OCI-LY7 (cell line): Measurements from ENCODE around the gene EFHD1. TPM values are rescaled to one million over a fixed set of nuclear protein-coding genes. Genes with fewer than 3 reads are reported as not detected.
"Not testable (repeated sequence)": the region's sequence is repeated elsewhere in the genome, so short reads cannot be mapped to it uniquely, and the experiment has no call there.

Experiments used
- BruUV-seq: library from RNA; stranded (reverse); fragments of 400-500 nt; replicated peaks from 2 replicates; lab custom pipeline; 2021; lab: Mats Ljungman, UMichigan
- CTCF ChIA-PET: fragments of 300-600 bp; sonication (Branson Sonifier 250); formaldehyde crosslinking; loops from one replicate; lab custom pipeline; 2022; ENCODE audit warnings: antibody characterized with exemption; ENCODE audit not compliant: unreplicated experiment; lab: Charles Lee
- POLR2A ChIA-PET: fragments of 300-600 bp; sonication (Branson Sonifier 250); formaldehyde crosslinking; loops from one replicate; lab custom pipeline; 2022; ENCODE audit warnings: antibody characterized with exemption; lab: Charles Lee
- DNase-seq: peaks from one replicate; pipeline ENCODE4 v3.0.0-alpha.2; 2015; ENCODE audit warnings: low spot score
- H2AFZ ChIP-seq: fragments of 200-600 bp; sonication (generic), shearing (Covaris generic); 2 replicates; pipeline ENCODE4 v1.6.1; 2014; ENCODE audit warnings: mild to moderate bottlenecking, antibody characterized with exemption, low read length, moderate library complexity
- H3K27ac ChIP-seq: fragments of 200-600 bp; sonication (generic); 2 replicates; pipeline ENCODE4 v1.5.1; 2014; ENCODE audit warnings: mixed run types, low read depth, mild to moderate bottlenecking, moderate library complexity, low read length, inconsistent platforms; ENCODE audit not compliant: poor library complexity, severe bottlenecking
- H3K36me3 ChIP-seq: fragments of 200-600 bp; sonication (generic); 2 replicates; pipeline ENCODE4 v1.6.1; 2014; ENCODE audit warnings: mild to moderate bottlenecking, antibody characterized with exemption, low read length, moderate library complexity, mixed read lengths; ENCODE audit not compliant: insufficient read depth
- H3K4me1 ChIP-seq: fragments of 200-600 bp; sonication (generic); 2 replicates; pipeline ENCODE4 v1.5.1; 2014; ENCODE audit warnings: mild to moderate bottlenecking, low read length; ENCODE audit not compliant: insufficient read depth, poor library complexity, severe bottlenecking
- H3K4me2 ChIP-seq: fragments of 200-600 bp; sonication (generic); 2 replicates; pipeline ENCODE4 v1.6.1; 2014; ENCODE audit warnings: mild to moderate bottlenecking, low read length
- H3K4me3 ChIP-seq: fragments of 200-600 bp; sonication (generic); 2 replicates; pipeline ENCODE4 v1.5.1; 2014; ENCODE audit warnings: mild to moderate bottlenecking, low read depth, low read length; ENCODE audit not compliant: poor library complexity, severe bottlenecking
- H3K79me2 ChIP-seq: fragments of 200-600 bp; sonication (generic); 2 replicates; pipeline ENCODE4 v1.6.1; 2016; ENCODE audit warnings: low read depth, mild to moderate bottlenecking, low read length, moderate library complexity, mixed read lengths; ENCODE audit not compliant: insufficient read depth
- H3K9me2 ChIP-seq: fragments of 200-600 bp; sonication (generic); 2 replicates; pipeline ENCODE4 v1.6.1; 2016; ENCODE audit warnings: mild to moderate bottlenecking, low read length, mixed read lengths; ENCODE audit not compliant: insufficient read depth
- H3K9me3 ChIP-seq: fragments of 200-600 bp; sonication (generic); 2 replicates; pipeline ENCODE4 v1.6.1; 2014; ENCODE audit warnings: mild to moderate bottlenecking, mixed run types, low read length, mixed read lengths
- H4K20me1 ChIP-seq: fragments of 200-600 bp; sonication (generic); 2 replicates; pipeline ENCODE4 v1.6.1; 2014; ENCODE audit warnings: mild to moderate bottlenecking, antibody characterized with exemption, low read length, moderate library complexity, mixed read lengths; ENCODE audit not compliant: insufficient read depth
- CTCF ChIP-seq: fragments of 200-600 bp; sonication (generic); conservative IDR thresholded peaks from 2 replicates; pipeline ENCODE4 v1.5.1; 2014; ENCODE audit warnings: mild to moderate bottlenecking, antibody characterized with exemption, low read length, moderate library complexity, mixed read lengths
- EZH2phosphoT487 ChIP-seq: fragments of 200-600 bp; sonication (generic); IDR thresholded peaks from 2 replicates; pipeline ENCODE4 v1.6.1; 2018; ENCODE audit warnings: low read depth, borderline replicate concordance, mild to moderate bottlenecking, mixed run types, antibody characterized with exemption, low read length, moderate library complexity, mixed read lengths
- intact Hi-C: fragments of 100-400 bp; cut with micrococcal nuclease; formaldehyde crosslinking; loops from one replicate; pipeline ENCODE4 v1.10.0; 2022; ENCODE audit not compliant: unreplicated experiment
- total RNA-seq, 2 experiments: library from RNA; depleted of rRNA in 1 of 2; stranded (reverse); fragments of >200 nt in 1 of 2; shearing (Covaris generic) in 1 of 2; gene quantifications; 2 replicates each; pipeline ENCODE4 v1.2.3, GENCODE V29; 2014 to 2022

The EFHD1 gene
- total RNA-seq, 2 experiments from 2014 or later, result not detected

- intact Hi-C loops, result no loop called here
- TF ChIP-seq CTCF, result no peak
- TF ChIP-seq EZH2phosphoT487, result no peak
- ChIA-PET POLR2A (interaction anchor here (1.1 to 1.6 kb wide), 2 partner anchors 10 to 17 kb away, joined by 3 to 4 read pairs; no protein-coding TSS in a partner anchor), CTCF (no interaction called here)
- Histone ChIP-seq H3K9me3 (no peaks in the 10 kb centered on the region), H3K79me2 (no peaks in the 10 kb centered on the region), H4K20me1 (no peaks in the 10 kb centered on the region), H3K27ac (no peak overlapping the region), H3K9me2 (no peaks in the 10 kb centered on the region), H2AFZ (peak overlapping the region; percentile 43; the same call in 1 of the 2 replicates), H3K36me3 (no peaks in the 10 kb centered on the region), H3K4me1 (no peaks in the 10 kb centered on the region), H3K4me3 (no peak overlapping the region), H3K4me2 (no peak overlapping the region)
- DNase-seq, result no peak
- BruUV-seq, result no TSS peak
Measured at GRCh38 chr2:232689152-232689910, 55.9 kb downstream of the EFHD1 start.

GRCh38 chr2:232691117-232691516, 57.7 kb downstream of the EFHD1 start:
- CTCF ChIA-PET, BruUV-seq, H3K9me2 ChIP-seq, intact Hi-C loops, H3K4me3 ChIP-seq, H3K4me2 ChIP-seq, H3K79me2 ChIP-seq, H4K20me1 ChIP-seq, H3K4me1 ChIP-seq, H2AFZ ChIP-seq, H3K9me3 ChIP-seq, POLR2A ChIA-PET, H3K27ac ChIP-seq, H3K36me3 ChIP-seq, DNase-seq: not testable (repeated sequence)

- H4K20me1 ChIP-seq, result peaks cover 4% of the 10 kb centered on the region; the same call in 1 of the 2 replicates
- CTCF ChIA-PET, result no interaction called here
- H3K79me2 ChIP-seq, result peaks cover 8% of the 10 kb centered on the region
- 0 out of 2 replicates have a peak overlapping the region, but pooled peaks have one; percentile 15 for H2AFZ ChIP-seq
- TF ChIP-seq EZH2phosphoT487, result no peak
- TF ChIP-seq CTCF, result no peak
- H3K4me2 ChIP-seq, result no peak overlapping the region
- H3K27ac ChIP-seq, result no peak overlapping the region
- H3K9me3 ChIP-seq, result no peaks in the 10 kb centered on the region
- H3K4me3 ChIP-seq, result no peak overlapping the region
- DNase-seq, result no peak
- H3K9me2 ChIP-seq, result no peaks in the 10 kb centered on the region
- intact Hi-C loops, result no loop called here
- no peaks in the 10 kb centered on the region for H3K36me3 ChIP-seq
- peaks cover 8% of the 10 kb centered on the region for H3K4me1 ChIP-seq
- POLR2A ChIA-PET, result interaction anchor here (0.8 to 1.1 kb wide), 2 partner anchors 9 to 21 kb away, joined by 3 read pairs; no protein-coding TSS in a partner anchor
- no TSS peak for BruUV-seq
Measured at GRCh38 chr2:232693344-232693743, 59.9 kb downstream of the EFHD1 start.
